ENCODE data around the gene BGLAP. TPM values are rescaled to one million over a fixed set of nuclear protein-coding genes. Genes with fewer than 3 reads are reported as not detected.

The BGLAP gene
- total RNA-seq, 2 donors from 2014 or later, result 0.52 TPM; not detected in 1

DNA sequence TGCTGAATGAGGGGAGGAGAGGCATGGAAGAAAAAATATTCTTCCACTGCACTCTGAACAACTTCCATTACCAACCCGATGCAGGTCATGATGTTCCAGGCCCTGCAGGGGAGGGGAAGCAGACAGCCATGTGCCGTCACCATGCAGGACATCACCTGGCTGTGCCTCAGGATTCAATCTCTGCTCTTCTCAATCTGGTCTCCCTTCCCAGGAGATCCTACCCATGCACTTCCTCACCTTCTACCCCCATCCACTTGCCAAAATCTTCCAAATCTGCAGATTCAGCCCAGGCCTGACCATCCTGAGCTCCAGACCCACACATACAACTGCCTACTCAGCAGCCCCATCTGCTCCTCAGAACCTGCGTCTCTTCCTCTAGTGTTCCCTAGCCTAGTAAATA is 11.7 kb downstream of the BGLAP start:
- DNase-seq (no peak), ATAC-seq (no peak)
- whole genome bisulfite sequencing, 2 donors, result 95 to 100% methylated on average over 2 to 3 of the region's 3 CpGs
- Histone ChIP-seq H3K4me3 (no peak overlapping the region), H3K36me3 (replicated peaks in 1 of 2; ENCODE audit: insufficient read depth in 1 of 2, low read depth in 2 of 2) (peaks cover 8 to 48% of the 10 kb centered on the region in 2 donors), H3K4me1 (no peaks in the 10 kb centered on the region), H3K27ac (no peak overlapping the region), H3K9me3 (no peaks in the 10 kb centered on the region), H3K27me3 (no peaks in the 10 kb centered on the region)
- TF ChIP-seq CTCF (IDR thresholded peaks at IDR 0.05) (no peak), POLR2A (IDR thresholded peaks at IDR 0.05) (no peak)
- intact Hi-C loops (cut with DNase I), result no loop called here

GRCh38 chr1:156257711-156258110 is 15.7 kb downstream of the BGLAP start:
- 70 to 75% methylated on average over 2 of the region's 2 CpGs for WGBS, 2 donors
- Histone ChIP-seq H3K27me3 (no peaks in the 10 kb centered on the region), H3K27ac (no peak overlapping the region), H3K4me1 (no peaks in the 10 kb centered on the region), H3K36me3 (replicated peaks in 1 of 2; ENCODE audit: insufficient read depth in 1 of 2, low read depth in 2 of 2) (peaks cover 20 to 48% of the 10 kb centered on the region in 2 donors), H3K9me3 (no peaks in the 10 kb centered on the region), H3K4me3 (no peak overlapping the region)
- DNase-seq, result no peak
- intact Hi-C loops (cut with DNase I), result no loop called here
- no peak for TF ChIP-seq POLR2A (IDR thresholded peaks at IDR 0.05)
- TF ChIP-seq CTCF (IDR thresholded peaks at IDR 0.05), result no peak
- no peak for ATAC-seq

GRCh38 chr1:156258859-156259258 is 16.9 kb downstream of the BGLAP start:
- intact Hi-C loops (cut with DNase I), result no loop called here
- Histone ChIP-seq H3K27ac (no peak overlapping the region), H3K4me3 (no peak overlapping the region), H3K36me3 (replicated peaks in 1 of 2; ENCODE audit: insufficient read depth in 1 of 2, low read depth in 2 of 2) (peaks cover 20 to 49% of the 10 kb centered on the region in 2 donors), H3K27me3 (no peaks in the 10 kb centered on the region), H3K4me1 (no peaks in the 10 kb centered on the region), H3K9me3 (no peaks in the 10 kb centered on the region)
- TF ChIP-seq POLR2A (IDR thresholded peaks at IDR 0.05) (no peak), CTCF (IDR thresholded peaks at IDR 0.05) (no peak)
- no peak for DNase-seq
- ATAC-seq, result no peak
- 90 to 91% methylated on average over 2 to 8 of the region's 8 CpGs for WGBS, 2 donors

DNA sequence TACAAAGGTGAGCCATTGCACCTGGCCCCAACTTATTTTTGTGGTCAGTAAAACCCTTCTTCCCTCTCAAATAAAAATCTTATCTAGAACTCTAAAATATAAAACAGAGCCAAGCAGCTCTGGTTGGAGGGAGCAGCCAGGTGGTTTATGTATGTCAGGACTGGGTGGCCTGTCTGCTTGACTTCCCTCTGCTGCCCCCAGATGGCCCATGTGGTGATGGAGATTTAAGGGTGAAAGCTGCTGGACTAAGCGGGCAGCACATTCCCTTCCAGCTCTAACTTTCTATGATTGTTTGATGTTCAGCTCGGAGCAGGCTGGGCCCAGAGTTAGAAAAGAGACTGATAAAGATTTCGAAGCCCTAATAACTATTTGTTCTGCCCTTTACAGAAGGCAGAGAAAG is 17.8 kb downstream of the BGLAP start:
- WGBS, 2 donors, result 94 to 96% methylated on average over 3 of the region's 3 CpGs
- no peak for ATAC-seq
- H3K36me3 ChIP-seq (replicated peaks in 1 of 2; ENCODE audit: insufficient read depth in 1 of 2, low read depth in 2 of 2), result peaks cover 20 to 50% of the 10 kb centered on the region in 2 donors
- DNase-seq, result no peak
- no peak overlapping the region for H3K4me3 ChIP-seq
- TF ChIP-seq CTCF (IDR thresholded peaks at IDR 0.05) (no peak), POLR2A (IDR thresholded peaks at IDR 0.05) (no peak)
- no peaks in the 10 kb centered on the region for H3K4me1 ChIP-seq
- no peaks in the 10 kb centered on the region for H3K27me3 ChIP-seq
- intact Hi-C loops (cut with DNase I), result no loop called here
- H3K9me3 ChIP-seq, result no peaks in the 10 kb centered on the region
- no peak overlapping the region for H3K27ac ChIP-seq

GRCh38 chr1:156260896-156261295 is 18.9 kb downstream of the BGLAP start:
- H3K9me3 ChIP-seq, result no peaks in the 10 kb centered on the region
- DNase-seq (no peak), ATAC-seq (no peak)
- WGBS, 2 donors, result 95 to 100% methylated on average over 2 of the region's 2 CpGs
- intact Hi-C loops (cut with DNase I), result no loop called here
- TF ChIP-seq CTCF (IDR thresholded peaks at IDR 0.05) (no peak), POLR2A (IDR thresholded peaks at IDR 0.05) (no peak)
- H3K4me3 ChIP-seq, result no peak overlapping the region
- H3K4me1 ChIP-seq, result no peaks in the 10 kb centered on the region
- no peaks in the 10 kb centered on the region for H3K27me3 ChIP-seq
- peaks cover 27 to 55% of the 10 kb centered on the region in 2 donors for H3K36me3 ChIP-seq (replicated peaks in 1 of 2; ENCODE audit: insufficient read depth in 1 of 2, low read depth in 2 of 2)
- no peak overlapping the region for H3K27ac ChIP-seq

Measured in body of pancreas (tissue), 4 donors.